K562 (cell line): Measurements from ENCODE around the gene TAL1. TPM values are rescaled to one million over a fixed set of nuclear protein-coding genes. Genes with fewer than 3 reads are reported as not detected.

Experiments used
- ATAC-seq: fragments of 200-7000 bp; cut with Tn5 transposase; 3 replicates; pipeline ENCODE4 v1.9.1; 2020; ENCODE audit warnings: moderate library complexity
- BruUV-seq: library from RNA; stranded (reverse); fragments of 400-500 nt; replicated peaks from 2 replicates; lab custom pipeline; 2021; lab: Mats Ljungman, UMichigan
- CTCF ChIA-PET: fragments of 300-600 bp; formaldehyde crosslinking; extraction: SDS; loops from one replicate; lab custom pipeline; 2021; ENCODE audit warnings: low intra/inter-chr PET ratio; lab: Yijun Ruan, JAX
- POLR2A ChIA-PET: fragments of 300-600, 350-650 bp; sonication (Branson Sonifier 250); formaldehyde crosslinking; extraction: SDS; loops from one replicate; lab custom pipeline; 2021; ENCODE audit warnings: antibody characterized with exemption, inconsistent platforms; lab: Yijun Ruan, JAX
- DNase-seq, 4 experiments: peaks; one replicate each; pipeline versions ENCODE4 v3.0.0 to v3.0.0-alpha.2; 2011 to 2018; ENCODE audit warnings: low spot score in 3 of 4, mixed read lengths in 3 of 4; ENCODE audit errors: extremely low read depth in 1 of 4
- FAIRE-seq: peaks from 2 replicates; lab custom pipeline; 2011; peaks lifted over from hg19 to GRCh38; lab: Jason Lieb, UNC
- H2AFZ ChIP-seq: 2 replicates; pipeline ENCODE4 v1.6.0; 2011; ENCODE audit warnings: low read depth, low read length, control low read depth, inconsistent platforms
- H3K27ac ChIP-seq: fragments of 200-600 bp; 3 replicates; pipeline ENCODE4 v1.8.0; 2011; ENCODE audit warnings: low read depth, mild to moderate bottlenecking, control low read depth, inconsistent platforms, low read length, moderate library complexity, mixed read lengths; ENCODE audit errors: extremely low read depth
- H3K27me3 ChIP-seq, 2 experiments: fragments of 300-600 bp in 1 of 2; 2 replicates in 1 of 2; 3 replicates in 1 of 2; pipeline versions ENCODE4 v1.6.0 to v1.8.0; 2011; ENCODE audit warnings: inconsistent platforms in 2 of 2, low read length in 2 of 2, mild to moderate bottlenecking in 1 of 2, mixed read lengths in 1 of 2, moderate library complexity in 1 of 2; ENCODE audit not compliant: control insufficient read depth in 2 of 2, insufficient read depth in 2 of 2
- H3K36me3 ChIP-seq: fragments of 300-600 bp; 3 replicates; pipeline ENCODE4 v1.8.0; 2011; ENCODE audit warnings: mild to moderate bottlenecking, low read length, inconsistent platforms; ENCODE audit not compliant: control insufficient read depth, insufficient read depth
- H3K4me1 ChIP-seq, 2 experiments: fragments of 200-600 bp in 1 of 2; replicated peaks in 1 of 2; 2 replicates in 1 of 2; 3 replicates in 1 of 2; pipeline versions ENCODE4 v1.5.1 to v1.8.0; 2011; ENCODE audit warnings: inconsistent platforms in 2 of 2, low read length in 2 of 2, mild to moderate bottlenecking in 1 of 2, mixed read lengths in 1 of 2, moderate library complexity in 1 of 2; ENCODE audit not compliant: control insufficient read depth in 2 of 2, insufficient read depth in 2 of 2
- H3K4me2 ChIP-seq: 2 replicates; pipeline ENCODE4 v1.6.1; 2011; ENCODE audit warnings: low read length, control low read depth, inconsistent platforms, mixed read lengths; ENCODE audit not compliant: insufficient read depth
- H3K4me3 ChIP-seq: fragments of 200-600 bp; sonication (generic), shearing (Covaris generic); 2 replicates; pipeline ENCODE4 v1.5.1; 2016; ENCODE audit warnings: control low read depth, inconsistent platforms
- H3K79me2 ChIP-seq: fragments of 200-600 bp; 3 replicates; pipeline ENCODE4 v1.8.0; 2011; ENCODE audit warnings: low read length, inconsistent platforms; ENCODE audit not compliant: control insufficient read depth, insufficient read depth
- H3K9ac ChIP-seq, 2 experiments: 2 replicates each; pipeline versions ENCODE4 v1.6.0 to v1.6.1; 2011; ENCODE audit warnings: low read depth in 2 of 2, low read length in 2 of 2, control low read depth in 1 of 2, inconsistent platforms in 1 of 2, mild to moderate bottlenecking in 1 of 2, mixed read lengths in 1 of 2; ENCODE audit not compliant: insufficient read depth in 1 of 2
- H3K9me1 ChIP-seq: one replicate; pipeline ENCODE4 v1.6.0; 2011; ENCODE audit warnings: inconsistent platforms, mild to moderate bottlenecking, low read length, moderate library complexity; ENCODE audit not compliant: control insufficient read depth, insufficient read depth
- H3K9me3 ChIP-seq: replicated peaks from 2 replicates; pipeline ENCODE4 v1.5.1; 2011; ENCODE audit warnings: low read depth, low read length, inconsistent platforms; ENCODE audit not compliant: control insufficient read depth, insufficient read depth
- H4K20me1 ChIP-seq: replicated peaks from 2 replicates; pipeline ENCODE4 v1.6.1; 2011; ENCODE audit warnings: low read length, inconsistent platforms, mixed read lengths; ENCODE audit not compliant: control insufficient read depth, insufficient read depth
- CHCHD3 ChIP-seq: fragments of 250-450 bp; sonication (Bioruptor Pico); IDR thresholded peaks from 2 replicates; pipeline ENCODE4 v2.1.2; 2022; ENCODE audit warnings: mild to moderate bottlenecking
- HCFC1 ChIP-seq: IDR thresholded peaks from 2 replicates; pipeline ENCODE4 v1.6.1; 2012; ENCODE audit warnings: low read depth, low read length, improper control_type of control experiment
- HINFP ChIP-seq: fragments of 450-650 bp; conservative IDR thresholded peaks from 2 replicates; pipeline ENCODE4 v1.6.1; 2016; ENCODE audit warnings: missing genetic modification characterization, low read depth, mild to moderate bottlenecking, control low read depth, missing compliant biosample characterization
- HNRNPH1 ChIP-seq: fragments of 200-400 bp; formaldehyde crosslinking; optimal IDR thresholded peaks from 2 replicates; pipeline ENCODE3; 2017; ENCODE audit warnings: low read depth, mild to moderate bottlenecking, low read length, moderate library complexity
- KDM2B ChIP-seq: fragments of 250-450 bp; sonication (Bioruptor Pico); IDR thresholded peaks from 2 replicates; pipeline ENCODE4 v1.8.0; 2021; ENCODE audit warnings: mild to moderate bottlenecking, moderate library complexity
- MAFG ChIP-seq: fragments of 450-650 bp; conservative IDR thresholded peaks from 2 replicates; pipeline ENCODE4 v1.6.1; 2016; ENCODE audit warnings: missing genetic modification characterization, missing compliant biosample characterization
- MCM7 ChIP-seq, 2 experiments: fragments of 450-650 bp; IDR thresholded peaks; 2 replicates each; pipeline ENCODE4 v1.6.1; 2016 to 2018
- NFIX ChIP-seq: fragments of 250-450 bp; sonication (Bioruptor Pico); IDR thresholded peaks from 2 replicates; pipeline ENCODE4 v1.4.0; 2020; ENCODE audit warnings: low read depth, mild to moderate bottlenecking, moderate library complexity
- NONO ChIP-seq, 2 experiments: fragments of 200-400 bp in 1 of 2; fragments of 450-650 bp in 1 of 2; formaldehyde crosslinking in 1 of 2; IDR thresholded peaks; 2 replicates each; pipeline ENCODE4 v1.6.1; 2017; ENCODE audit warnings: low read depth in 2 of 2, mild to moderate bottlenecking in 2 of 2, moderate library complexity in 2 of 2, low read length in 1 of 2
- PCBP2 ChIP-seq: fragments of 200-400 bp; formaldehyde crosslinking; IDR thresholded peaks from 2 replicates; pipeline ENCODE4 v1.6.1; 2018; ENCODE audit warnings: low read length, low read depth, mild to moderate bottlenecking, moderate library complexity; ENCODE audit not compliant: poor library complexity, severe bottlenecking
- PHB ChIP-seq: fragments of 250-450 bp; sonication (Bioruptor Pico); IDR thresholded peaks from 2 replicates; pipeline ENCODE4 v1.5.0; 2021
- PRMT5 ChIP-seq: sonication (generic); formaldehyde crosslinking; IDR thresholded peaks from 2 replicates; pipeline ENCODE4 v1.5.0; 2020; ENCODE audit warnings: missing genetic modification reagents
- RNF219 ChIP-seq: fragments of 250-450 bp; sonication (Bioruptor Pico); IDR thresholded peaks from 2 replicates; pipeline ENCODE4 v1.5.0; 2022; ENCODE audit warnings: mild to moderate bottlenecking
- SIRT6 ChIP-seq: IDR thresholded peaks from one replicate; pipeline ENCODE4 v1.6.1; 2012; ENCODE audit warnings: low read depth, mild to moderate bottlenecking, control low read depth, inconsistent platforms, low read length, moderate library complexity
- SMAD3 ChIP-seq: fragments of 450-650 bp; formaldehyde crosslinking; conservative IDR thresholded peaks from 2 replicates; pipeline ENCODE4 v1.4.0; 2020; ENCODE audit warnings: mild to moderate bottlenecking
- SREBF2 ChIP-seq: sonication (generic); formaldehyde crosslinking; IDR thresholded peaks from 2 replicates; pipeline ENCODE4 v1.4.0; 2020; ENCODE audit warnings: mild to moderate bottlenecking, missing genetic modification reagents
- TCF7 ChIP-seq: sonication (generic); IDR thresholded peaks from 2 replicates; pipeline ENCODE4 v1.6.1; 2016; ENCODE audit warnings: antibody characterized with exemption, borderline replicate concordance
- THAP12 ChIP-seq: fragments of 250-450 bp; sonication (Bioruptor Pico); IDR thresholded peaks from 2 replicates; pipeline ENCODE4 v1.9.0; 2021; ENCODE audit warnings: mild to moderate bottlenecking, inconsistent platforms
- XRCC3 ChIP-seq: fragments of 450-650 bp; IDR thresholded peaks from 2 replicates; pipeline ENCODE4 v1.6.1; 2017; ENCODE audit warnings: mild to moderate bottlenecking, moderate library complexity
- ZNF780A ChIP-seq: fragments of 250-450 bp; sonication (Bioruptor Pico); IDR thresholded peaks from 2 replicates; pipeline ENCODE4 v1.5.0; 2021; ENCODE audit warnings: mild to moderate bottlenecking
- WGBS: fragments of 100-300 bp; shearing (Covaris generic); methylation state at CpG from one replicate; pipeline ENCODE4 v1.1.6; 2016; ENCODE audit warnings: low coverage, mixed read lengths; ENCODE audit not compliant: insufficient coverage; ENCODE audit errors: missing lambda C conversion rate; 5-methylcytosine and 5-hydroxymethylcytosine counted together
- in situ Hi-C: fragments of 300-500 bp; cut with MboI; formaldehyde crosslinking; loops from 4 replicates; pipeline ENCODE4 v1.15.0; 2018; ENCODE audit warnings: inconsistent platforms, mixed read lengths
- intact Hi-C: fragments of 100-400 bp; cut with micrococcal nuclease; formaldehyde crosslinking; loops from 2 replicates; pipeline ENCODE4 v1.14.2; 2022
- polyA plus RNA-seq, 8 experiments: library from polyadenylated mRNA; depleted of rRNA in 4 of 8; stranded (reverse) in 5 of 8; unstranded in 3 of 8; fragments of >200 nt; fragmentation: Nextera tagmentation in 2 of 8; fragmentation: Illumina TruSeq in 1 of 8; extraction: Ambion mirVana in 2 of 8; extraction: Trizol in 1 of 8; gene quantifications; 2 replicates each; pipeline versions ENCODE4 v1.2.1 to v1.2.3, GENCODE V29; 2011 to 2014; ENCODE audit warnings: inconsistent platforms in 1 of 8, missing spikeins in 1 of 8
- total RNA-seq, 7 experiments: library from RNA; depleted of rRNA in 6 of 7; stranded (reverse); fragments of >200 nt in 6 of 7; fragmentation: Illumina TruSeq in 2 of 7; extraction: Trizol in 2 of 7; gene quantifications; 2 replicates each; pipeline versions ENCODE4 v1.2.1 to v1.2.3, GENCODE V29; 2011 to 2021; ENCODE audit warnings: low replicate concordance in 1 of 7

TAL1 gene
- total and polyA plus RNA-seq, 9 of the 15 experiments (the other 6 are each of a cell fraction or from before 2014, with no cell fraction given): 18.5 to 106 (median 59.7) TPM

- 2% methylated on average over 5 of the region's 5 CpGs for whole genome bisulfite sequencing
- Histone ChIP-seq H3K9me3 (no peaks in the 10 kb centered on the region), H3K4me1 (no peaks in the 10 kb centered on the region; a peak in 2 of 5 replicates), H2AFZ (no peak overlapping the region)
- CTCF ChIA-PET: no interaction called here
- DNase-seq: no peak
- ATAC-seq: no peak
- in situ Hi-C loops: loop anchor here (10.0 kb wide), 1 partner anchor 252 kb away; no protein-coding TSS in a partner anchor
- TF ChIP-seq SREBF2 (CRISPR knock-in tag) (no peak), SIRT6 (no peak), XRCC3 (no peak), CHCHD3 (CRISPR knock-in tag) (no peak), PHB (no peak), RNF219 (CRISPR knock-in tag) (no peak), SMAD3 (no peak), ZNF780A (CRISPR knock-in tag) (no peak), HINFP (tag) (no peak), HNRNPH1 (no peak), THAP12 (CRISPR knock-in tag) (no peak), KDM2B (no peak), MCM7 (IDR thresholded peaks at IDR 0.05) (no peak), NONO (IDR thresholded peaks at IDR 0.05; ENCODE audit: low read depth in 2 of 2, low read length in 1 of 2) (no peak), MAFG (tag) (no peak), TCF7 (no peak), PRMT5 (CRISPR knock-in tag) (no peak), PCBP2 (no peak), NFIX (CRISPR knock-in tag) (no peak), HCFC1 (no peak)
- TF ChIP-seq, all 486 proteins: peak for 0
- Histone ChIP-seq H3K36me3 (no peaks in the 10 kb centered on the region), H4K20me1 (no peaks in the 10 kb centered on the region), H3K4me2 (no peak overlapping the region), H3K79me2 (no peaks in the 10 kb centered on the region), H3K27me3 (peaks cover 4 to 5% of the 10 kb centered on the region in 2 experiments; a peak in 4 of 5 replicates), H3K9me1 (no peaks in the 10 kb centered on the region), H3K27ac (no peak overlapping the region), H3K9ac (no peak overlapping the region), H3K4me3 (no peak overlapping the region)
- intact Hi-C loops: loop anchor here (10.0 kb wide), 1 partner anchor 68 kb away; no protein-coding TSS in a partner anchor
- no TSS peak for BruUV-seq
- POLR2A ChIA-PET: no interaction called here
- FAIRE-seq: no peak
Observed at GRCh38 chr1:47172782-47173181, 59.2 kb downstream of the TAL1 start.
